Midbrain (tissue), 1 donor: ENCODE data around the gene RNF7.
"Not testable (repeated sequence)": the region's sequence is repeated elsewhere in the genome, so short reads cannot be mapped to it uniquely, and the experiment has no call there.

Experiments used
- DNase-seq: peaks from one replicate; lab custom pipeline; 2025; lab: John Stamatoyannopoulos, UW

The RNF7 gene

GRCh38 chr3:141782386-141782932 lies 44.4 kb downstream of the RNF7 start:
- DNase-seq, result no peak

- DNase-seq, result no peak
Observed at GRCh38 chr3:141783632-141784031, 45.5 kb downstream of the RNF7 start.

- DNase-seq, result no peak
Observed at GRCh38 chr3:141784096-141784495, 46.0 kb downstream of the RNF7 start.

- DNase-seq, result no peak
Observed at GRCh38 chr3:141784531-141784930, 46.4 kb downstream of the RNF7 start.

GRCh38 chr3:141788149-141788548 lies 50.1 kb downstream of the RNF7 start:
- no peak for DNase-seq

GRCh38 chr3:141788750-141789149 lies 50.7 kb downstream of the RNF7 start:
- DNase-seq, result not testable (repeated sequence)

GRCh38 chr3:141789281-141789680 lies 51.2 kb downstream of the RNF7 start:
- no peak for DNase-seq

- DNase-seq, result no peak
Observed at GRCh38 chr3:141790171-141790570, 52.1 kb downstream of the RNF7 start.

GRCh38 chr3:141792495-141792894 lies 54.4 kb downstream of the RNF7 start:
- no peak for DNase-seq

- no peak for DNase-seq
Observed at GRCh38 chr3:141793476-141794260, 55.6 kb downstream of the RNF7 start.

- no peak for DNase-seq
Observed at GRCh38 chr3:141795276-141795675, 57.2 kb downstream of the RNF7 start.

GRCh38 chr3:141795741-141796080 lies 57.6 kb downstream of the RNF7 start:
- DNase-seq, result no peak

GRCh38 chr3:141796081-141796888 lies 58.2 kb downstream of the RNF7 start:
- DNase-seq, result no peak
